ENCODE results near the gene ACIN1.

Gene ACIN1

GRCh38 chr14:23056145-23056955 is 38.6 kb downstream of the ACIN1 start:
- DNase-seq = peak; percentile 72 to 75

GRCh38 chr14:23055621-23056144 is 39.3 kb downstream of the ACIN1 start:
- no peak for DNase-seq

- DNase-seq = no peak
These were observed 39.8 kb downstream of the ACIN1 start for GRCh38 chr14:23055147-23055550.

- DNase-seq = no peak
These were observed 40.7 kb downstream of the ACIN1 start for GRCh38 chr14:23054000-23054811.

GRCh38 chr14:23053426-23053825 is 41.5 kb downstream of the ACIN1 start:
- no peak for DNase-seq

GRCh38 chr14:23052671-23053070 is 42.3 kb downstream of the ACIN1 start:
- no peak for DNase-seq

GRCh38 chr14:23052182-23052623 is 42.7 kb downstream of the ACIN1 start:
- DNase-seq = no peak

- DNase-seq = no peak
These were observed 43.5 kb downstream of the ACIN1 start for GRCh38 chr14:23051141-23052057.

GRCh38 chr14:23049011-23049410 is 45.9 kb downstream of the ACIN1 start:
- no peak for DNase-seq

GRCh38 chr14:23047751-23048693 is 46.9 kb downstream of the ACIN1 start:
- no peak for DNase-seq

- no peak for DNase-seq
These were observed 47.8 kb downstream of the ACIN1 start for GRCh38 chr14:23047034-23047634.

- no peak for DNase-seq
These were observed 49.2 kb downstream of the ACIN1 start for GRCh38 chr14:23045419-23046357.

- no peak for DNase-seq
These were observed 50.1 kb downstream of the ACIN1 start for GRCh38 chr14:23044840-23045239.

GRCh38 chr14:23043754-23044153 is 51.2 kb downstream of the ACIN1 start:
- no peak for DNase-seq

- no peak for DNase-seq
These were observed 51.8 kb downstream of the ACIN1 start for GRCh38 chr14:23043145-23043544.

- DNase-seq = no peak
These were observed 52.6 kb downstream of the ACIN1 start, which contains the start of gene PSMB11 for GRCh38 chr14:23042162-23042965. Gene PSMB11, plus strand, starts transcription at chr14:23042212. Its CDS starts 14 bp downstream, at chr14:23042226.

GRCh38 chr14:23041729-23042128 is 53.2 kb downstream of the ACIN1 start:
- DNase-seq = no peak

- no peak for DNase-seq
These were observed 54.8 kb downstream of the ACIN1 start for GRCh38 chr14:23040100-23040499.
